Ishikawa (cell line): ENCODE measurements around the gene MCF2L2.

ENCODE experiments used
- CEBPB ChIP-seq: IDR thresholded peaks from 2 replicates; pipeline ENCODE4 v1.6.1; 2012
- EP300 ChIP-seq: IDR thresholded peaks from 2 replicates; pipeline ENCODE4 v1.6.1; 2012; ENCODE audit warnings: borderline replicate concordance
- FOXM1 ChIP-seq: IDR thresholded peaks from 2 replicates; pipeline ENCODE4 v1.6.1; 2012; ENCODE audit warnings: low read depth, borderline replicate concordance
- NFIC ChIP-seq: IDR thresholded peaks from 2 replicates; pipeline ENCODE4 v1.6.1; 2012
- RAD21 ChIP-seq: IDR thresholded peaks from 2 replicates; pipeline ENCODE4 v1.6.1; 2012; ENCODE audit warnings: low read depth
- TAF1 ChIP-seq: IDR thresholded peaks from 2 replicates; pipeline ENCODE4 v1.6.1; 2012; ENCODE audit warnings: low read depth, mild to moderate bottlenecking
- YY1 ChIP-seq: IDR thresholded peaks from 2 replicates; pipeline ENCODE4 v1.6.1; 2012; ENCODE audit warnings: low read depth
- TF ChIP-seq, protein P1 (sequence below): IDR thresholded peaks from 2 replicates; pipeline ENCODE4 v1.6.1; 2012
- TF ChIP-seq, protein P2 (sequence below): IDR thresholded peaks from 2 replicates; pipeline ENCODE4 v1.6.1; 2012; ENCODE audit warnings: low read depth, mild to moderate bottlenecking
- TF ChIP-seq, protein P3 (sequence below): IDR thresholded peaks from 2 replicates; pipeline ENCODE4 v1.6.1; 2012

DNA sequence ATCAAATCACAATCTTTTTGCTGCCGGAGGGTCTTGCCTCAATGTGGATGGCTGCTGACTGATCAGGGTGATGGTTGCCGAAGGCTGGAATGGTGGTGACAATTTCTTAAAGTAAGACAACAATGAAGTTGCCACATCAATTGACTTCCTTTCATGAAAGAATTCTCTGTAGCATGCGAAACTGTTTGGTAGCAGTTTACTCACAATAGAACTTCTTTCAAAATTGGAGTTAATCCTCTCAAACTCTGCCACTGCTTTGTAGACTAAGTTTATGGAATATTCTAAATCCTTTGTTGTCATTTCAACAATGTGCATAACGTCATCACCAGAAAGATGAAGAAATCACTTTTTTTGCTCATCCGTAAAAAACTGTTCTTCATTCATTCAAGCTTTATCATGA lies 109.5 kb downstream of the MCF2L2 start:
- TF ChIP-seq, protein P1, sequence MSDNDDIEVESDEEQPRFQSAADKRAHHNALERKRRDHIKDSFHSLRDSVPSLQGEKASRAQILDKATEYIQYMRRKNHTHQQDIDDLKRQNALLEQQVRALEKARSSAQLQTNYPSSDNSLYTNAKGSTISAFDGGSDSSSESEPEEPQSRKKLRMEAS: no peak
- TF ChIP-seq, protein P2, sequence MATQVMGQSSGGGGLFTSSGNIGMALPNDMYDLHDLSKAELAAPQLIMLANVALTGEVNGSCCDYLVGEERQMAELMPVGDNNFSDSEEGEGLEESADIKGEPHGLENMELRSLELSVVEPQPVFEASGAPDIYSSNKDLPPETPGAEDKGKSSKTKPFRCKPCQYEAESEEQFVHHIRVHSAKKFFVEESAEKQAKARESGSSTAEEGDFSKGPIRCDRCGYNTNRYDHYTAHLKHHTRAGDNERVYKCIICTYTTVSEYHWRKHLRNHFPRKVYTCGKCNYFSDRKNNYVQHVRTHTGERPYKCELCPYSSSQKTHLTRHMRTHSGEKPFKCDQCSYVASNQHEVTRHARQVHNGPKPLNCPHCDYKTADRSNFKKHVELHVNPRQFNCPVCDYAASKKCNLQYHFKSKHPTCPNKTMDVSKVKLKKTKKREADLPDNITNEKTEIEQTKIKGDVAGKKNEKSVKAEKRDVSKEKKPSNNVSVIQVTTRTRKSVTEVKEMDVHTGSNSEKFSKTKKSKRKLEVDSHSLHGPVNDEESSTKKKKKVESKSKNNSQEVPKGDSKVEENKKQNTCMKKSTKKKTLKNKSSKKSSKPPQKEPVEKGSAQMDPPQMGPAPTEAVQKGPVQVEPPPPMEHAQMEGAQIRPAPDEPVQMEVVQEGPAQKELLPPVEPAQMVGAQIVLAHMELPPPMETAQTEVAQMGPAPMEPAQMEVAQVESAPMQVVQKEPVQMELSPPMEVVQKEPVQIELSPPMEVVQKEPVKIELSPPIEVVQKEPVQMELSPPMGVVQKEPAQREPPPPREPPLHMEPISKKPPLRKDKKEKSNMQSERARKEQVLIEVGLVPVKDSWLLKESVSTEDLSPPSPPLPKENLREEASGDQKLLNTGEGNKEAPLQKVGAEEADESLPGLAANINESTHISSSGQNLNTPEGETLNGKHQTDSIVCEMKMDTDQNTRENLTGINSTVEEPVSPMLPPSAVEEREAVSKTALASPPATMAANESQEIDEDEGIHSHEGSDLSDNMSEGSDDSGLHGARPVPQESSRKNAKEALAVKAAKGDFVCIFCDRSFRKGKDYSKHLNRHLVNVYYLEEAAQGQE: no peak
- TF ChIP-seq YY1 (no peak), FOXM1 (no peak), NFIC (no peak), CEBPB (no peak), EP300 (no peak), RAD21 (no peak), TAF1 (no peak)
- TF ChIP-seq, protein P3, sequence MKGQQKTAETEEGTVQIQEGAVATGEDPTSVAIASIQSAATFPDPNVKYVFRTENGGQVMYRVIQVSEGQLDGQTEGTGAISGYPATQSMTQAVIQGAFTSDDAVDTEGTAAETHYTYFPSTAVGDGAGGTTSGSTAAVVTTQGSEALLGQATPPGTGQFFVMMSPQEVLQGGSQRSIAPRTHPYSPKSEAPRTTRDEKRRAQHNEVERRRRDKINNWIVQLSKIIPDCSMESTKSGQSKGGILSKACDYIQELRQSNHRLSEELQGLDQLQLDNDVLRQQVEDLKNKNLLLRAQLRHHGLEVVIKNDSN: no peak
